Endometrial microvascular endothelial cells (primary cell): ENCODE data around the gene RPS10. TPM values are rescaled to one million over a fixed set of nuclear protein-coding genes. Genes with fewer than 3 reads are reported as not detected.
"Not testable (repeated sequence)": the region's sequence is repeated elsewhere in the genome, so short reads cannot be mapped to it uniquely, and the experiment has no call there.

Source experiments
- in situ Hi-C: cut with HindIII; loops from 2 replicates; pipeline ENCODE4 v1.10.0; 2017; ENCODE audit warnings: low sequenced_read_pairs, low pct_unique_long_range_greater_than_20kb; ENCODE audit errors: inconsistent ontology term
- total RNA-seq: library from RNA; depleted of rRNA; stranded (reverse); fragments of >200 nt; gene quantifications from one replicate; pipeline ENCODE4 v1.2.3, GENCODE V29; 2015; ENCODE audit errors: inconsistent ontology term

RPS10 gene
- total RNA-seq, 1 donor from 2014 or later, result 2,811 TPM

DNA sequence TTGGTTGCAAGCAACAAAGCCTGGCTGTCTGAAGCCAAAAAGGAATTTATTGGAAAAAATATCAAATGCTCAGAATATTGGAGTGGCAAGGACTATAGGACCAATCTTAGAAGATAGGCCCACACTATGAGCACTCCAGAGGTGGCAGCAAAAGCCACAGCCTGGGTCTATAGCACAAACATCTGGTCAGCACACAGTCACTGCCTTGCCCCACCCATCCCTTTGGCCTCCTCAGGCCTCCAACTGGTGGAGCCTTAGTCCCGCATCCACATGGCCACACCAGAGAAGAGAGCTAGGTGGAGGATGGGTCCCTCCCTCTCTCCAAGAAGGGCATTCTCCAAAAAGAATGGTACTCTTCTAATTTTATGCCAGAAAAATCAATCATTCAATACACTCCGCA lies 47.4 kb downstream of the RPS10 start:
- in situ Hi-C loops, result no loop called here

GRCh38 chr6:34377984-34378383 lies 47.9 kb downstream of the RPS10 start:
- in situ Hi-C loops, result no loop called here

DNA sequence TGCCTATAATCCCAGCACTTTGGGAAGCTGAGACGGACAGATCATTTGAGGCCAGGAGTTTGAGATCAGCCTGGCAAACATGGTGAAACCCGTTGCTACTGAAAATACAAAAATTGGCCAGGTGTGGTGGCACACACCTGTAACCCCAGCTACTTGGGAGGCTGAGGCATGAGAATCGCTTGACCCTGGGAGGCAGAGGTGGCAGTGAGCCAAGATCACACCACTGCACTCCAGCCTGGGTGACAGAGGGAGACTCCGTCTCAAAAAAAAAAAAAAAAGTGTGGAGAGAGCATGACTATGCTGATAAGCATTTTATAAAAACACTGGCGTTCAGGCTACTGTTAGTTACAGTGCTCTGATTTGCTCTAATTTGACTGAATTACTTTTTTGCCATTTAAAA lies 48.3 kb downstream of the RPS10 start:
- in situ Hi-C loops, result not testable (repeated sequence)

DNA sequence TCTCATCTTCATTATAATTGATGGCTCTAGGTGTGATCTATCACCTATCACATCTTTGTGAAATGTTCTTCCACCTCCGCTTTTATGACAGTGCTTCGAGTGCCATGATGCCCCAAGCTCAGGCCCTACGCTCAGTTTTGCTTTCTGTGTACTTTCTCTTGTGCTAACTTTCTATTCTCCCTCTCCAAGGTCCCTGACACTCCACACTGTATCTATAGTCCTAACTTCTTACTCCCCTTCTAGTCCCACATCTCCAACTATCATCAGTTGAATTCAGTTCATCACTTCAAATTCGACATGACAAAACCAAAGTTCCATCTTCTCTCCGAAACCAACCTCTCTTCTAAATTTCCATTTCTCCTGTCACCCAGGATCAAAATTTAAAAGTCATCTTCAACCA lies 50.0 kb downstream of the RPS10 start:
- in situ Hi-C loops, result no loop called here

DNA sequence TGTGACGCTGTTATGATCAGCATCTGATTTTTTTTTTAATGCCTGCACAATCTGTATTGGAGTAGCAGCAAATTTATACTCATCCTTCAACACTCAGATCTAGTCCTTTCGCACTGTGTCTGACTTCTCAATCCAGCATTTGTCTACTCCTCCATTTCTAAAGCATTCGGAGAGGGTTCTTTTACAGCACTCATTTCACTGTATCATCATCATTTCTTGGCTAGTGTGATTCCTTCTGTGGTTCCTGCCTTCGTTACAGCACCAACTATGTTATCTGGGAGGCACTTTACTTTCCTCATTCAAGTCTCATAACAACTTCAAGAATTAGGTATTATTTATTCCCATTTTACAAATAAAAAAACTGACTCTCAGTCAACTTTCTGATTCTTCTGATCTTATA lies 51.4 kb downstream of the RPS10 start:
- in situ Hi-C loops, result no loop called here

DNA sequence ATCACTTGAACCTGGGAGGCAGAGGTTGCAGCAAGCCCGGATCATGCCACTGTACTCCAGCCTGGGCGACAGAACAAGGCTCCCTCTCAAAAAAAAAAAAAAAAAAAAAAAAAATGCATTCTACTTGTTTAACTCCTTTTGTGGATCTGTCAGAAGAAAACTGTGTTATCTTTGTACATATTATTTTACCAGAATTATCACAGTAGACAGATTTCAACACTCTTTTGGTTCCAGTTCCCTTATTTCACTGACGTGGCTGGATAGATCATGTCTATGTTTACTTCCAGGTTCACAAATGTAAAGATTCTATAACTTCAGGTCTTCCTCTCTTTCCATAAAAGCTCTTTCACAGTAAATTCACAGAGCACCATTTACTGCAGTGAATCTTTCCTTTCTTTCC lies 51.8 kb downstream of the RPS10 start:
- in situ Hi-C loops, result no loop called here

DNA sequence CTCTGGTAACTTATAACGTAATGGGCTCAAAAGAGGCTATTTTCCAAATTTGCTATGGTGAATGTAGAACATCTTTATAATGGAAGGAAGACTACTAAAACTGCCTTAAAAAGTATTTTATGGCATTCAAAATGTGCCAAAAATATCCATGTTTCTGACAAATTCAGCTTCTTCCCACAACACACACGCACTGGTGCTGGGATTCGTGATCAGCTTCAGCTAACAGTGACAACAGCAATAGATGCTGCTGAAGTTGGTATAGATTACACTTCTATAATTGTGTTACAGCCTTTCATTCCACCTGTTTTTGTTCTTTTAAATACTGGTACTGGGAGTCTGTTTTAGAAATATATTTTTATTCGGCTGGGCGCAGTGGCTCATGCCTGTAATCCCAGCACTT lies 52.4 kb downstream of the RPS10 start:
- in situ Hi-C loops, result no loop called here

DNA sequence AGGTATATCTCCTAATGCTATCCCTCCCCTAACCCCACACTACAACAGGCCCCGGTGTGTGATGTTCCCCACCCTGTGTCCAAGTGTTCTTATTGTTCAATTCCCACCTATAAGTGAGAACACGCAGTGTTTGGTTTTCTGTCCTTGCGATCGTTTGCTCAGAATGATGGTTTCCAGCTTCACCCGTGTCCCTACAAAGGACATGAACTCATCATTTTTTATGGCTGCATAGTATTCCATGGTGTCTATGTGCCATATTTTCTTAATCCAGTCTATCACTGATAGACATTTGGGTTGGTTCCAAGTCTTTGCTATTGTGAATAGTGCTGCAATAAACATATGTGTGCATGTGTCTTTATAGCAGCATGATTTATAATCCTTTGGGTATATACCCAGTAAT lies 54.0 kb downstream of the RPS10 start:
- in situ Hi-C loops, result not testable (repeated sequence)

DNA sequence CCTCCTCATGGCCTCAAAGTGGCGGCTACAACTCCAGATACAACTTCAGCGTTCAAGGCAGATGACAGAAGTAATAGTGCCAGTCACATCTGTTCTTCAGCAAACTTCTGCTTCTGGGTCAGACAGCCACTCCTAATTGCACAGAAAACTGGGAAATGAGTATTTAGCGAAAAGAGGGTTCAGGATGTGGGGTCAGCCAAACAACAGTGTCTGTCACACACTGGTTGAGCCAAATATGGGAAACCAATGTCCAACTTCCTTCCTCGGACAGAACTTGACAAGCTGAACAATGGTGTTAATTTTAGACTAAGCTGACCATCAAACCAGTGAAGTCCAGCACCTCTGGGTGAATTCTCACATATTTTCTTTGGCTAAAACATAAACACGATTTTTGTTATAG lies 55.5 kb downstream of the RPS10 start:
- in situ Hi-C loops, result no loop called here

DNA sequence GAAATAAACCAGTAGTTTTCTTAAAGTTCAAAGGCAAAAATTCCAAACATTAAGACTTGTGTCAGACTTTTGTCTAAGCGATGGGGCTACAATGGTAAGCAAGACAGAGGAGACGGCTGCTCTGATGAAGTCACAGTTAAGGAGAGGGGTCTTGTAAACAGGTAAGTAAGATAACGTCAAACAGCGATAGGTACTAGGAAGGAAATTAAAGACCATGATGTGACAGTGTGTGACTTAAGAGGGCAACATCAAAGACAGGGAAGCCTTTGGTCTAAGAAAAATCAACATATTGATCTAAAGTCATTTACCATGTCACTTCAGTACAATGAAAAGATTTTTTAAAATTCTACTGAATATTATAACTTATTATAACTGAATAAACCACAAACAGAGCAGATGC lies 56.5 kb downstream of the RPS10 start:
- in situ Hi-C loops, result no loop called here

Other genes with a start within 250 kb of the RPS10 start
- gene HMGA1, start 189.2 kb downstream of the RPS10 start, total RNA-seq, result 939 TPM
- gene SMIM29, start 177.1 kb downstream of the RPS10 start, total RNA-seq, result 32.1 TPM
- 28.3 TPM for gene NUDT3, start 33.4 kb downstream of the RPS10 start, total RNA-seq
- gene PACSIN1, start 40.0 kb upstream of the RPS10 start, total RNA-seq, result not detected
- not detected for gene SPDEF, start 130.3 kb upstream of the RPS10 start, total RNA-seq